ENCODE measurements around the gene RANGRF. TPM values are rescaled to one million over a fixed set of nuclear protein-coding genes. Genes with fewer than 3 reads are reported as not detected.
A peak's percentile ranks its signal among the peaks of the same experiment; 100 is the strongest.

Gene RANGRF, protein sequence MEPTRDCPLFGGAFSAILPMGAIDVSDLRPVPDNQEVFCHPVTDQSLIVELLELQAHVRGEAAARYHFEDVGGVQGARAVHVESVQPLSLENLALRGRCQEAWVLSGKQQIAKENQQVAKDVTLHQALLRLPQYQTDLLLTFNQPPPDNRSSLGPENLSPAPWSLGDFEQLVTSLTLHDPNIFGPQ
- total RNA-seq (1 to 10 TPM; 6.9 to 7.6 TPM), polyA plus RNA-seq (10 to 100 TPM; 10.3 to 19.9 TPM)

DNA sequence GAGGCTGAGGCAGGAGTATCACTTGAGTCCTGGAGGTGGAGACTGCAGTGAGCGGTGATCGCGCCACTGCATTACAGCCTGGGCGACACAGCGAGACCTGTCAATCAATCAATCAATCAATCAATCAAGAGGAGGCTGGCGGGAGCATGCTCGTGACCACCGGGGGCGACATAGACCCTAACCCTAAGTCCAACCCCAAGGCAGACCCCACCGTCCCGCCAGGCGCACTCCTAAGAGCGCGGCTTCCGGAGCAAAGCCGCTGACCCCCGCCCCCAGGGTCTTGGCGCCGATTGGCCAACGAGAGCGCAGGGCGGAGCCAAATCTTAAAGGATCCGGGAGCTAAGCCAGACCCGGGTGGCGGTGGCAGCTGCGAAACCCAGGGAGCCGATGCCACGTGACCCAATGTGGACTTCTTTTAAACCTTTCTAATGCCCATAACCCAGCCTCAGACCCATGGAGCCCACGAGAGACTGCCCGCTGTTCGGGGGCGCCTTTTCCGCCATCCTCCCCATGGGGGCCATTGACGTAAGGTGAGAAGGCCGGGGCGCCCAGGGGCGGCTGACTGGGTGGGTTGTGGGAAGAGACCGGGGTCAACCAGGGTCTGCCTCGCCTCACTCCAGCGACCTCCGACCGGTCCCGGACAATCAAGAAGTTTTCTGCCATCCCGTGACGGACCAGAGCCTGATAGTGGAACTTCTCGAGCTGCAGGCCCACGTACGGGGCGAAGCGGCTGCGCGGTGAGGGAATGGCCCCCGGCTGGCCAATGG lies at the start of gene RANGRF:
TSS of gene RANGRF (plus strand) at position 335 of the 767 bp plus-strand sequence. CDS start at position 454, 119 bp downstream.
- WGBS: 4% methylated on average over 53 of the region's 53 CpGs
- Histone ChIP-seq H3K9me3 (ENCODE audit: control insufficient read depth in 4 of 4, low read length in 3 of 4) (no peaks in the 10 kb centered on the region), H3K4me3 (ENCODE audit: low read depth in 1 of 3, low read length in 3 of 3) (peak within 1 kb of the TSS; percentile 54 to 85 (median 68)), H3K36me3 (ENCODE audit: control insufficient read depth in 4 of 4, insufficient read depth in 3 of 4, low read depth in 1 of 4, low read length in 3 of 4) (no peaks in the 10 kb centered on the region), H3K9ac (ENCODE audit: low read depth in 1 of 2, low read length in 2 of 2) (peak within 1 kb of the TSS; percentile 64 to 81), H3K27ac (ENCODE audit: low read depth in 1 of 2, low read length in 2 of 2) (peak within 1 kb of the TSS; percentile 83 to 88), H3K4me1 (ENCODE audit: control insufficient read depth in 4 of 4, insufficient read depth in 4 of 4, low read length in 3 of 4) (peaks cover 8 to 46% (median 39%) of the 10 kb centered on the region in 4 donors), H3K27me3 (ENCODE audit: control insufficient read depth in 4 of 4, insufficient read depth in 4 of 4, low read length in 3 of 4) (no peaks in the 10 kb centered on the region)
- peak; percentile 74 for TF ChIP-seq NR2F2 (IDR thresholded peaks at IDR 0.05)
- no peak for TF ChIP-seq FOXA1 (IDR thresholded peaks at IDR 0.05)
- TF ChIP-seq HNF4A (conservative IDR thresholded peaks at IDR 0.05): peak; percentile 49 to 58
- TF ChIP-seq CTCF (IDR thresholded peaks at IDR 0.05; ENCODE audit: low read depth, low read length, missing input control): no peak
- TF ChIP-seq HNF4G (IDR thresholded peaks at IDR 0.05): no peak
- no peak for TF ChIP-seq RAD21 (IDR thresholded peaks at IDR 0.05)
- TF ChIP-seq SP1 (IDR thresholded peaks at IDR 0.05): peak; percentile 72
- no peak for TF ChIP-seq FOXA2 (IDR thresholded peaks at IDR 0.05)
- TF ChIP-seq, protein P1, sequence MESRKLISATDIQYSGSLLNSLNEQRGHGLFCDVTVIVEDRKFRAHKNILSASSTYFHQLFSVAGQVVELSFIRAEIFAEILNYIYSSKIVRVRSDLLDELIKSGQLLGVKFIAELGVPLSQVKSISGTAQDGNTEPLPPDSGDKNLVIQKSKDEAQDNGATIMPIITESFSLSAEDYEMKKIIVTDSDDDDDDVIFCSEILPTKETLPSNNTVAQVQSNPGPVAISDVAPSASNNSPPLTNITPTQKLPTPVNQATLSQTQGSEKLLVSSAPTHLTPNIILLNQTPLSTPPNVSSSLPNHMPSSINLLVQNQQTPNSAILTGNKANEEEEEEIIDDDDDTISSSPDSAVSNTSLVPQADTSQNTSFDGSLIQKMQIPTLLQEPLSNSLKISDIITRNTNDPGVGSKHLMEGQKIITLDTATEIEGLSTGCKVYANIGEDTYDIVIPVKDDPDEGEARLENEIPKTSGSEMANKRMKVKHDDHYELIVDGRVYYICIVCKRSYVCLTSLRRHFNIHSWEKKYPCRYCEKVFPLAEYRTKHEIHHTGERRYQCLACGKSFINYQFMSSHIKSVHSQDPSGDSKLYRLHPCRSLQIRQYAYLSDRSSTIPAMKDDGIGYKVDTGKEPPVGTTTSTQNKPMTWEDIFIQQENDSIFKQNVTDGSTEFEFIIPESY (IDR thresholded peaks at IDR 0.05): no peak
- no peak for TF ChIP-seq ATF3 (IDR thresholded peaks at IDR 0.05)
- peak in 1 of 2 donors; percentile 37 for TF ChIP-seq JUND (IDR thresholded peaks at IDR 0.05)
- TF ChIP-seq EGR1 (IDR thresholded peaks at IDR 0.05; ENCODE audit: low read depth in 2 of 2): no peak
- no peak for TF ChIP-seq TAF1 (conservative IDR thresholded peaks at IDR 0.05)
- peak; percentile 50 to 63 for TF ChIP-seq RXRA (IDR thresholded peaks at IDR 0.05)
- TF ChIP-seq, protein P2, sequence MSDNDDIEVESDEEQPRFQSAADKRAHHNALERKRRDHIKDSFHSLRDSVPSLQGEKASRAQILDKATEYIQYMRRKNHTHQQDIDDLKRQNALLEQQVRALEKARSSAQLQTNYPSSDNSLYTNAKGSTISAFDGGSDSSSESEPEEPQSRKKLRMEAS (IDR thresholded peaks at IDR 0.05): peak; percentile 61
- TF ChIP-seq GABPA (IDR thresholded peaks at IDR 0.05 in 1 of 2, conservative IDR thresholded peaks at IDR 0.05 in 1 of 2): peak in 1 of 2 donors; percentile 40
- peak; percentile 70 for TF ChIP-seq YY1 (IDR thresholded peaks at IDR 0.05)
- TF ChIP-seq REST (IDR thresholded peaks at IDR 0.05): no peak
- peak; percentile 84 for DNase-seq (ENCODE audit: low spot score)

Data from liver (tissue), 9 donors.